ENCODE data around the gene TFB1M.

DNA sequence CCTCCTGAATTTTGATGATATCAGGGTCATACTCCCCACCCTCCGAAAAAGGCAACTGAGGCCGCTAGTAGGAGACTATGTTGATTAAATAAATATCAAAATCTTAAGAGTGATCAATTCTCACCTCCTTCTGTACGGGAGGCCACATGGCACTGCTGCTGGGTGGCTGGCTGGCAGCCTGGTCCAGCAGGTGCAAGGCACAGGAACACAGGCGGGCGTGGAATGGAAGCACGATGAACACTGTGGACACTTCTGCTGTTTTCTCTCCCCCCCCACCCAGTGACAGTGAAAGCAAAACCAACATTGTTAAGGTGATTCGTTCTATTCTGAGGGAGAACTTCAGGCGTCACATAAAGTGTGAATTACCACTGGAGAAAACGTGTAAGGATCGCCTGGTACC, 60.1 kb downstream of the TFB1M start:
- TF ChIP-seq, protein P1, sequence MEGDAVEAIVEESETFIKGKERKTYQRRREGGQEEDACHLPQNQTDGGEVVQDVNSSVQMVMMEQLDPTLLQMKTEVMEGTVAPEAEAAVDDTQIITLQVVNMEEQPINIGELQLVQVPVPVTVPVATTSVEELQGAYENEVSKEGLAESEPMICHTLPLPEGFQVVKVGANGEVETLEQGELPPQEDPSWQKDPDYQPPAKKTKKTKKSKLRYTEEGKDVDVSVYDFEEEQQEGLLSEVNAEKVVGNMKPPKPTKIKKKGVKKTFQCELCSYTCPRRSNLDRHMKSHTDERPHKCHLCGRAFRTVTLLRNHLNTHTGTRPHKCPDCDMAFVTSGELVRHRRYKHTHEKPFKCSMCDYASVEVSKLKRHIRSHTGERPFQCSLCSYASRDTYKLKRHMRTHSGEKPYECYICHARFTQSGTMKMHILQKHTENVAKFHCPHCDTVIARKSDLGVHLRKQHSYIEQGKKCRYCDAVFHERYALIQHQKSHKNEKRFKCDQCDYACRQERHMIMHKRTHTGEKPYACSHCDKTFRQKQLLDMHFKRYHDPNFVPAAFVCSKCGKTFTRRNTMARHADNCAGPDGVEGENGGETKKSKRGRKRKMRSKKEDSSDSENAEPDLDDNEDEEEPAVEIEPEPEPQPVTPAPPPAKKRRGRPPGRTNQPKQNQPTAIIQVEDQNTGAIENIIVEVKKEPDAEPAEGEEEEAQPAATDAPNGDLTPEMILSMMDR (IDR thresholded peaks at IDR 0.05), result no peak
- TF ChIP-seq POLR2A (IDR thresholded peaks at IDR 0.05), result no peak
- no peak for TF ChIP-seq EP300 (IDR thresholded peaks at IDR 0.05)

Data from ovary (tissue), 3 donors.